Fibroblast of the aortic adventitia (primary cell): ENCODE measurements around the gene CACNA2D3. TPM values are rescaled to one million over a fixed set of nuclear protein-coding genes. Genes with fewer than 3 reads are reported as not detected.

Experiments used
- DNase-seq: peaks from one replicate; pipeline ENCODE4 v3.0.0-alpha.2; 2010; ENCODE audit warnings: low read depth
- H3K4me3 ChIP-seq: 2 replicates; pipeline ENCODE4 v1.5.1; 2011; ENCODE audit warnings: low read depth, mild to moderate bottlenecking, control low read depth, low read length, moderate library complexity
- CTCF ChIP-seq: IDR thresholded peaks from 2 replicates; pipeline ENCODE4 v1.5.1; 2011; ENCODE audit warnings: mild to moderate bottlenecking, low read length, control low read depth, inconsistent platforms; ENCODE audit not compliant: insufficient read depth
- total RNA-seq: library from RNA; depleted of rRNA; stranded (reverse); fragments of >200 nt; gene quantifications from 2 replicates; pipeline ENCODE4 v1.2.3, GENCODE V29; 2012; ENCODE audit warnings: low replicate concordance

Gene CACNA2D3
- total RNA-seq, 1 donor: 0.45 TPM

- no peak for TF ChIP-seq CTCF
- DNase-seq: no peak
- H3K4me3 ChIP-seq: no peak overlapping the region
These were observed 5.2 kb downstream of the CACNA2D3 start for GRCh38 chr3:54127499-54128056.

GRCh38 chr3:54131026-54131605, 8.8 kb downstream of the CACNA2D3 start:
- no peak overlapping the region for H3K4me3 ChIP-seq
- no peak for DNase-seq
- TF ChIP-seq CTCF: no peak

- H3K4me3 ChIP-seq: no peak overlapping the region
- DNase-seq: no peak
- no peak for TF ChIP-seq CTCF
These were observed 9.5 kb downstream of the CACNA2D3 start for GRCh38 chr3:54131890-54132289.

- H3K4me3 ChIP-seq: no peak overlapping the region
- no peak for DNase-seq
- no peak for TF ChIP-seq CTCF
These were observed 10.3 kb downstream of the CACNA2D3 start for GRCh38 chr3:54132685-54133084.

- DNase-seq: no peak
- TF ChIP-seq CTCF: no peak
- no peak overlapping the region for H3K4me3 ChIP-seq
These were observed 10.8 kb downstream of the CACNA2D3 start for GRCh38 chr3:54133196-54133595.

GRCh38 chr3:54134155-54134554, 11.8 kb downstream of the CACNA2D3 start:
- no peak for TF ChIP-seq CTCF
- no peak for DNase-seq
- no peak overlapping the region for H3K4me3 ChIP-seq

- DNase-seq: no peak
- H3K4me3 ChIP-seq: no peak overlapping the region
- TF ChIP-seq CTCF: no peak
These were observed 12.4 kb downstream of the CACNA2D3 start for GRCh38 chr3:54134713-54135112.
